Thyroid gland (tissue), 4 donors: ENCODE data around the gene RXFP2. TPM values are rescaled to one million over a fixed set of nuclear protein-coding genes. Genes with fewer than 3 reads are reported as not detected.

Experiments
- DNase-seq, 2 donors: peaks; one replicate each; pipeline ENCODE4 v3.0.0-alpha.2; 2019
- H3K27ac ChIP-seq, 3 donors: fragments of 200-600 bp; sonication (generic); 1 replicate in 2 of 3; 2 replicates in 1 of 3; pipeline ENCODE4 v1.5.1; 2016 to 2019; ENCODE audit warnings: mild to moderate bottlenecking in 1 of 3, moderate library complexity in 1 of 3
- H3K27me3 ChIP-seq: fragments of 200-600 bp; sonication (generic); one replicate; pipeline ENCODE4 v1.5.1; 2019
- H3K36me3 ChIP-seq, 2 donors: fragments of 200-600 bp; sonication (generic); one replicate each; pipeline ENCODE4 v1.5.1; 2016 to 2019
- H3K4me1 ChIP-seq, 2 donors: fragments of 200-600 bp; sonication (generic); one replicate each; pipeline ENCODE4 v1.5.1; 2017 to 2019
- H3K4me3 ChIP-seq, 3 donors: fragments of 200-600 bp; sonication (generic); replicated peaks in 1 of 3; 1 replicate in 2 of 3; 2 replicates in 1 of 3; pipeline ENCODE4 v1.5.1; 2016; ENCODE audit warnings: mild to moderate bottlenecking in 1 of 3
- H3K9me3 ChIP-seq: fragments of 200-600 bp; sonication (generic); one replicate; pipeline ENCODE4 v1.5.1; 2017
- POLR2A ChIP-seq, 2 donors: fragments of 450-650 bp; IDR thresholded peaks; one replicate each; pipeline ENCODE4 v1.6.1; 2017; ENCODE audit warnings: antibody characterized with exemption in 2 of 2, mild to moderate bottlenecking in 2 of 2, moderate library complexity in 1 of 2
- WGBS, 2 donors: methylation state at CpG; one replicate each; pipeline ENCODE4 v1.1.5; 2017; 5-methylcytosine and 5-hydroxymethylcytosine counted together
- intact Hi-C: fragments of 100-400 bp; cut with DNase I; formaldehyde crosslinking; loops from one replicate; pipeline ENCODE4 v1.15.1; 2023
- total RNA-seq, 4 donors: library from RNA; depleted of rRNA; stranded (reverse); fragments of >200 nt; gene quantifications; one replicate each; pipeline ENCODE4 v1.2.3, GENCODE V29; 2016
- TF ChIP-seq, protein P1 (sequence below), 6 experiments: fragments of 200-600 bp in 3 of 6; fragments of 450-650 bp in 3 of 6; sonication (generic) in 3 of 6; IDR thresholded peaks; one replicate each; pipeline ENCODE4 v1.5.1; 2016 to 2019; ENCODE audit warnings: antibody characterized with exemption in 6 of 6, mild to moderate bottlenecking in 2 of 6, inconsistent platforms in 1 of 6, moderate library complexity in 1 of 6

The RXFP2 gene
- total RNA-seq, 4 donors from 2014 or later = 0.24 to 0.67 TPM; not detected in 2

DNA sequence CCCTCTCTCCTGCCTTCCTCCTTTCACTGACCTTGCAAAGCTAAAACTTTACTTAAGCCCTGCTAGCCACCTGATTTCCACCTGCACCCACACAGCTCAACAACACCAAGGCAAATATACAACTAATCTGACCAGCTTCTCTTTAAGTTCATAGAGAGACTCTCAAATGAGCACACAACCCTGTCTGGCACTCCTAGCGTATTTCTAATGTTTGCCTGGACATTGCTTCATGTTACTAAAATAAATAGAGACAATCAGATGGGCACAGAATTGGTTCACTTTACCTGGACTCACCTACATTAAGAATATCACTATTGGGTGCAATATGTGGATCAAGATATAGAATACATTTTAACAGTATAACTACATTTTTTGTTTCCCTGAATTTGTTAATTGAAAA lies 33.2 kb upstream of the RXFP2 start:
- 74 to 89% methylated on average over 1 of the region's 1 CpG for WGBS, 2 donors
- intact Hi-C loops = no loop called here
- H3K4me3 ChIP-seq = no peak overlapping the region

DNA sequence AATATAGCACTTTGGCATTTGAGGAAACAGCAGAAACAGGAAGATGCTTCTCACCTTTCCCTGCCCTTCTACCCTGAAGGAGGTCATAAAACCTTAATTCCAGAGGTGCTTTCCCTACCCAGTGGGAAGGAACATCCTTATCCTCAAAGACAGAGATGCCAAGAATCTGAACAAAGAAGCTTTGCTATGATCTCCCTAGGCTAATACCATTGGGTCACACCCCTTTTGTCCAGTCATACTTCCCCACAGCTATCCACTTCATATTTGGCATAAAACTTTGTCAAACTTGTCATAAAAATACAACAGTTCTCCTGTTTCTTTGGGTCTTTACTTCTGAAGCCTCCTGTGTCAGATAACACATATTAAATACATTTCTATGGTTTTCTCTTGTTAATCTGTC lies 21.7 kb upstream of the RXFP2 start:
- intact Hi-C loops = no loop called here
- no peak for DNase-seq
- Histone ChIP-seq H3K4me3 (no peak overlapping the region), H3K27ac (no peak overlapping the region), H3K36me3 (no peaks in the 10 kb centered on the region), H3K27me3 (no peaks in the 10 kb centered on the region), H3K9me3 (no peaks in the 10 kb centered on the region), H3K4me1 (no peaks in the 10 kb centered on the region)
- no peak for TF ChIP-seq POLR2A (IDR thresholded peaks at IDR 0.05)
- TF ChIP-seq, protein P1, sequence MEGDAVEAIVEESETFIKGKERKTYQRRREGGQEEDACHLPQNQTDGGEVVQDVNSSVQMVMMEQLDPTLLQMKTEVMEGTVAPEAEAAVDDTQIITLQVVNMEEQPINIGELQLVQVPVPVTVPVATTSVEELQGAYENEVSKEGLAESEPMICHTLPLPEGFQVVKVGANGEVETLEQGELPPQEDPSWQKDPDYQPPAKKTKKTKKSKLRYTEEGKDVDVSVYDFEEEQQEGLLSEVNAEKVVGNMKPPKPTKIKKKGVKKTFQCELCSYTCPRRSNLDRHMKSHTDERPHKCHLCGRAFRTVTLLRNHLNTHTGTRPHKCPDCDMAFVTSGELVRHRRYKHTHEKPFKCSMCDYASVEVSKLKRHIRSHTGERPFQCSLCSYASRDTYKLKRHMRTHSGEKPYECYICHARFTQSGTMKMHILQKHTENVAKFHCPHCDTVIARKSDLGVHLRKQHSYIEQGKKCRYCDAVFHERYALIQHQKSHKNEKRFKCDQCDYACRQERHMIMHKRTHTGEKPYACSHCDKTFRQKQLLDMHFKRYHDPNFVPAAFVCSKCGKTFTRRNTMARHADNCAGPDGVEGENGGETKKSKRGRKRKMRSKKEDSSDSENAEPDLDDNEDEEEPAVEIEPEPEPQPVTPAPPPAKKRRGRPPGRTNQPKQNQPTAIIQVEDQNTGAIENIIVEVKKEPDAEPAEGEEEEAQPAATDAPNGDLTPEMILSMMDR (IDR thresholded peaks at IDR 0.05) = no peak

More for the DNA sequence above, 33.2 kb upstream of the RXFP2 start:
- no peak for DNase-seq
- H3K9me3 ChIP-seq = no peaks in the 10 kb centered on the region
- no peaks in the 10 kb centered on the region for H3K36me3 ChIP-seq
- no peaks in the 10 kb centered on the region for H3K27me3 ChIP-seq
- TF ChIP-seq POLR2A (IDR thresholded peaks at IDR 0.05) = no peak
- TF ChIP-seq, protein P1 (IDR thresholded peaks at IDR 0.05) = no peak
- H3K27ac ChIP-seq = no peak overlapping the region
- H3K4me1 ChIP-seq = no peaks in the 10 kb centered on the region

- 84 to 94% methylated on average over 3 of the region's 3 CpGs for WGBS, 2 donors
- H3K4me3 ChIP-seq = no peak overlapping the region
- no peak overlapping the region for H3K27ac ChIP-seq
- intact Hi-C loops = no loop called here
- no peaks in the 10 kb centered on the region for H3K4me1 ChIP-seq
- H3K36me3 ChIP-seq = no peaks in the 10 kb centered on the region
- DNase-seq = no peak
- H3K27me3 ChIP-seq = no peaks in the 10 kb centered on the region
- H3K9me3 ChIP-seq = no peaks in the 10 kb centered on the region
- TF ChIP-seq, protein P1 (IDR thresholded peaks at IDR 0.05) = no peak
- TF ChIP-seq POLR2A (IDR thresholded peaks at IDR 0.05) = no peak
Measured at GRCh38 chr13:31719214-31719613, 20.1 kb upstream of the RXFP2 start.

- H3K27ac ChIP-seq = no peak overlapping the region
- no peak overlapping the region for H3K4me3 ChIP-seq
- H3K9me3 ChIP-seq = no peaks in the 10 kb centered on the region
- DNase-seq = peak in 1 of 2 donors; percentile 4
- TF ChIP-seq, protein P1 (IDR thresholded peaks at IDR 0.05) = no peak
- no peak for TF ChIP-seq POLR2A (IDR thresholded peaks at IDR 0.05)
- H3K36me3 ChIP-seq = no peaks in the 10 kb centered on the region
- no peaks in the 10 kb centered on the region for H3K4me1 ChIP-seq
- H3K27me3 ChIP-seq = no peaks in the 10 kb centered on the region
- WGBS, 2 donors = 12 to 14% methylated on average over 5 of the region's 5 CpGs
- intact Hi-C loops = no loop called here
Measured at GRCh38 chr13:31722673-31723072, 16.7 kb upstream of the RXFP2 start.

GRCh38 chr13:31725841-31726240 lies 13.5 kb upstream of the RXFP2 start:
- H3K4me3 ChIP-seq = no peak overlapping the region
- intact Hi-C loops = no loop called here
- no peaks in the 10 kb centered on the region for H3K4me1 ChIP-seq
- no peaks in the 10 kb centered on the region for H3K27me3 ChIP-seq
- H3K9me3 ChIP-seq = no peaks in the 10 kb centered on the region
- no peak for TF ChIP-seq POLR2A (IDR thresholded peaks at IDR 0.05)
- TF ChIP-seq, protein P1 (IDR thresholded peaks at IDR 0.05) = no peak
- no peaks in the 10 kb centered on the region for H3K36me3 ChIP-seq
- no peak for DNase-seq
- 80 to 84% methylated on average over 5 of the region's 5 CpGs for WGBS, 2 donors
- H3K27ac ChIP-seq = no peak overlapping the region
